Liver (tissue), 9 donors: Measurements from ENCODE around the gene CRYGS. TPM values are rescaled to one million over a fixed set of nuclear protein-coding genes. Genes with fewer than 3 reads are reported as not detected.

Source experiments
- DNase-seq: peaks from one replicate; pipeline ENCODE4 v3.0.0-alpha.2; 2017; ENCODE audit warnings: low spot score
- H3K27ac ChIP-seq, 2 donors: one replicate each; pipeline ENCODE4 v1.7.0; 2013; ENCODE audit warnings: inconsistent platforms in 2 of 2, low read length in 2 of 2, control low read depth in 1 of 2, low read depth in 1 of 2, mild to moderate bottlenecking in 1 of 2
- H3K27me3 ChIP-seq, 4 donors: one replicate each; pipeline versions ENCODE4 v1.6.1 to v1.7.0; 2013; ENCODE audit warnings: low read length in 3 of 4, inconsistent platforms in 1 of 4, mild to moderate bottlenecking in 1 of 4, moderate library complexity in 1 of 4; ENCODE audit not compliant: control insufficient read depth in 4 of 4, insufficient read depth in 4 of 4
- H3K36me3 ChIP-seq, 4 donors: one replicate each; pipeline versions ENCODE4 v1.6.1 to v1.7.0; 2013; ENCODE audit warnings: low read length in 3 of 4, mild to moderate bottlenecking in 3 of 4, low read depth in 1 of 4, moderate library complexity in 1 of 4; ENCODE audit not compliant: control insufficient read depth in 4 of 4, insufficient read depth in 3 of 4
- H3K4me1 ChIP-seq, 4 donors: one replicate each; pipeline versions ENCODE4 v1.6.1 to v1.7.0; 2013; ENCODE audit warnings: low read length in 3 of 4, mild to moderate bottlenecking in 3 of 4, moderate library complexity in 1 of 4; ENCODE audit not compliant: control insufficient read depth in 4 of 4, insufficient read depth in 4 of 4
- H3K4me3 ChIP-seq, 3 donors: one replicate each; pipeline versions ENCODE4 v1.6.1 to v1.7.0; 2013; ENCODE audit warnings: low read length in 3 of 3, control low read depth in 1 of 3, low read depth in 1 of 3, mild to moderate bottlenecking in 1 of 3
- H3K9ac ChIP-seq, 2 donors: one replicate each; pipeline ENCODE4 v1.7.0; 2013; ENCODE audit warnings: low read length in 2 of 2, mild to moderate bottlenecking in 2 of 2, moderate library complexity in 2 of 2, control low read depth in 1 of 2, low read depth in 1 of 2
- H3K9me3 ChIP-seq, 4 donors: one replicate each; pipeline versions ENCODE4 v1.6.1 to v1.7.0; 2013; ENCODE audit warnings: low read length in 3 of 4; ENCODE audit not compliant: control insufficient read depth in 4 of 4
- ATF3 ChIP-seq: IDR thresholded peaks from 2 replicates; pipeline ENCODE4 v1.6.1; 2016; ENCODE audit warnings: antibody characterized with exemption
- EGR1 ChIP-seq, 2 donors: IDR thresholded peaks; 2 replicates each; pipeline ENCODE4 v1.6.1; 2016 to 2018; ENCODE audit warnings: antibody characterized with exemption in 2 of 2, low read depth in 2 of 2
- FOXA1 ChIP-seq: IDR thresholded peaks from 2 replicates; pipeline ENCODE4 v1.6.1; 2016; ENCODE audit warnings: antibody characterized with exemption
- FOXA2 ChIP-seq: IDR thresholded peaks from 2 replicates; pipeline ENCODE4 v1.6.1; 2016; ENCODE audit warnings: antibody characterized with exemption
- GABPA ChIP-seq, 2 donors: IDR thresholded peaks in 1 of 2; conservative IDR thresholded peaks in 1 of 2; 2 replicates each; pipeline ENCODE4 v1.6.1; 2016; ENCODE audit warnings: antibody characterized with exemption in 2 of 2, mild to moderate bottlenecking in 1 of 2, moderate library complexity in 1 of 2
- HNF4A ChIP-seq, 2 donors: conservative IDR thresholded peaks; 2 replicates each; pipeline ENCODE4 v1.6.1; 2016; ENCODE audit warnings: antibody characterized with exemption in 2 of 2, mild to moderate bottlenecking in 2 of 2
- HNF4G ChIP-seq: IDR thresholded peaks from 2 replicates; pipeline ENCODE4 v1.6.1; 2016; ENCODE audit warnings: antibody characterized with exemption
- JUND ChIP-seq, 2 donors: IDR thresholded peaks; 2 replicates each; pipeline ENCODE4 v1.6.1; 2016; ENCODE audit warnings: antibody characterized with exemption in 2 of 2
- MAX ChIP-seq: IDR thresholded peaks from 2 replicates; pipeline ENCODE4 v1.6.1; 2016; ENCODE audit warnings: antibody characterized with exemption
- NR2F2 ChIP-seq: IDR thresholded peaks from 2 replicates; pipeline ENCODE4 v1.6.1; 2016; ENCODE audit warnings: antibody characterized with exemption
- RAD21 ChIP-seq, 2 donors: IDR thresholded peaks; 2 replicates each; pipeline ENCODE4 v1.6.1; 2016; ENCODE audit warnings: antibody characterized with exemption in 2 of 2, mild to moderate bottlenecking in 2 of 2
- REST ChIP-seq: IDR thresholded peaks from 2 replicates; pipeline ENCODE4 v1.6.1; 2016; ENCODE audit warnings: antibody characterized with exemption, mild to moderate bottlenecking
- RXRA ChIP-seq, 2 donors: IDR thresholded peaks; 2 replicates each; pipeline ENCODE4 v1.6.1; 2017 to 2018; ENCODE audit warnings: antibody characterized with exemption in 2 of 2, mild to moderate bottlenecking in 1 of 2
- SP1 ChIP-seq: IDR thresholded peaks from 2 replicates; pipeline ENCODE4 v1.6.1; 2018; ENCODE audit warnings: antibody characterized with exemption, mild to moderate bottlenecking
- TAF1 ChIP-seq: conservative IDR thresholded peaks from 2 replicates; pipeline ENCODE4 v1.6.1; 2016; ENCODE audit warnings: antibody characterized with exemption, mild to moderate bottlenecking
- YY1 ChIP-seq: IDR thresholded peaks from 2 replicates; pipeline ENCODE4 v1.6.1; 2016; ENCODE audit warnings: antibody characterized with exemption, mild to moderate bottlenecking
- WGBS: extraction: QIAGEN DNeasy Blood & Tissue Kit; methylation state at CpG from one replicate; pipeline ENCODE4 v1.1.7; 2013; 5-methylcytosine and 5-hydroxymethylcytosine counted together
- polyA plus RNA-seq, 2 donors: library from polyadenylated mRNA; stranded (reverse) in 1 of 2; unstranded in 1 of 2; fragments of 200-250 nt in 1 of 2; fragments of >200 nt in 1 of 2; fragmentation: Nextera tagmentation in 1 of 2; extraction: Ambion mirVana in 1 of 2; gene quantifications; one replicate each; pipeline versions ENCODE4 v1.2.1 to v1.2.3, GENCODE V29; 2013 to 2015
- total RNA-seq, 2 donors: library from RNA; depleted of rRNA; stranded (reverse); fragments of >200 nt; gene quantifications; one replicate each; pipeline ENCODE4 v1.2.3, GENCODE V29; 2014
- TF ChIP-seq, protein P1 (sequence below): fragments of 150-350 bp; IDR thresholded peaks from 2 replicates; pipeline ENCODE4 v1.5.1; 2017; ENCODE audit warnings: improper control_type of control experiment, low read depth, low read length; ENCODE audit not compliant: missing input control
- TF ChIP-seq, protein P2 (sequence below): IDR thresholded peaks from 2 replicates; pipeline ENCODE4 v1.6.1; 2016; ENCODE audit warnings: antibody characterized with exemption
- donor health status: healthy.
- donor health status: healthy.
- donor health status: healthy.
- donor health status: healthy.
- donor health status: healthy.

The CRYGS gene
- total and polyA plus RNA-seq, 4 donors = 0.53 to 3.6 (median 1.2) TPM

DNA sequence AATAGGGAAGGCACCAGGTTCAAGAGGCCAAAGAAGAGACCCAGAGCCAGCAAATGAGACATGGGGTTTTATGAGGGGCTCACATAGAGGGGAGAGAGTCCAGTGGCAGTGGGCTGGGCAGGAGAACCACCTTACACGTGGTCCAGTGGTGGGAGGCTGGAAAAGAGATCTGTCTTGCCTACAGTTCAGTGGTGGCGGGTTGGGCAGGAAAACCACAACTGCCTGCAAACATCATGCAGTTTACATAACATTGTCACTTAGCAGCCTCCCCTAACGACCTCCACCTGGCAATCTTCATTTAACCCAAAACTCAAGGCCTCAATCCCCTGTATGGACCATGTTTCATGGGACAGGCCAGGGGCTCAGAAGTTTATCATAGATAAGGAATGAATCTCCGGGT, 29.1 kb downstream of the CRYGS start:
- Histone ChIP-seq H3K36me3 (no peaks in the 10 kb centered on the region), H3K9me3 (peaks cover 0 to 3% (median 0%) of the 10 kb centered on the region in 4 donors), H3K4me3 (no peak overlapping the region), H3K27ac (no peak overlapping the region), H3K9ac (no peak overlapping the region), H3K4me1 (no peaks in the 10 kb centered on the region), H3K27me3 (peaks cover 0 to 4% (median 0%) of the 10 kb centered on the region in 4 donors)
- no peak for DNase-seq
- no peak for TF ChIP-seq FOXA1
- no peak for TF ChIP-seq HNF4G
- 61% methylated on average over 4 of the region's 4 CpGs for WGBS

GRCh38 chr3:186514296-186515002, 29.7 kb downstream of the CRYGS start:
- WGBS = 73% methylated on average over 3 of the region's 3 CpGs
- H3K27me3 ChIP-seq = peaks cover 0 to 4% (median 0%) of the 10 kb centered on the region in 4 donors
- TF ChIP-seq, protein P1, sequence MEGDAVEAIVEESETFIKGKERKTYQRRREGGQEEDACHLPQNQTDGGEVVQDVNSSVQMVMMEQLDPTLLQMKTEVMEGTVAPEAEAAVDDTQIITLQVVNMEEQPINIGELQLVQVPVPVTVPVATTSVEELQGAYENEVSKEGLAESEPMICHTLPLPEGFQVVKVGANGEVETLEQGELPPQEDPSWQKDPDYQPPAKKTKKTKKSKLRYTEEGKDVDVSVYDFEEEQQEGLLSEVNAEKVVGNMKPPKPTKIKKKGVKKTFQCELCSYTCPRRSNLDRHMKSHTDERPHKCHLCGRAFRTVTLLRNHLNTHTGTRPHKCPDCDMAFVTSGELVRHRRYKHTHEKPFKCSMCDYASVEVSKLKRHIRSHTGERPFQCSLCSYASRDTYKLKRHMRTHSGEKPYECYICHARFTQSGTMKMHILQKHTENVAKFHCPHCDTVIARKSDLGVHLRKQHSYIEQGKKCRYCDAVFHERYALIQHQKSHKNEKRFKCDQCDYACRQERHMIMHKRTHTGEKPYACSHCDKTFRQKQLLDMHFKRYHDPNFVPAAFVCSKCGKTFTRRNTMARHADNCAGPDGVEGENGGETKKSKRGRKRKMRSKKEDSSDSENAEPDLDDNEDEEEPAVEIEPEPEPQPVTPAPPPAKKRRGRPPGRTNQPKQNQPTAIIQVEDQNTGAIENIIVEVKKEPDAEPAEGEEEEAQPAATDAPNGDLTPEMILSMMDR = peak; percentile 28
- no peak for TF ChIP-seq GABPA (IDR thresholded peaks at IDR 0.05 in 1 of 2, conservative IDR thresholded peaks at IDR 0.05 in 1 of 2)
- H3K9ac ChIP-seq = no peak overlapping the region
- H3K36me3 ChIP-seq = no peaks in the 10 kb centered on the region
- peaks cover 0 to 3% (median 0%) of the 10 kb centered on the region in 4 donors for H3K9me3 ChIP-seq
- DNase-seq = no peak
- no peak overlapping the region for H3K4me3 ChIP-seq
- no peaks in the 10 kb centered on the region for H3K4me1 ChIP-seq
- no peak overlapping the region for H3K27ac ChIP-seq

DNA sequence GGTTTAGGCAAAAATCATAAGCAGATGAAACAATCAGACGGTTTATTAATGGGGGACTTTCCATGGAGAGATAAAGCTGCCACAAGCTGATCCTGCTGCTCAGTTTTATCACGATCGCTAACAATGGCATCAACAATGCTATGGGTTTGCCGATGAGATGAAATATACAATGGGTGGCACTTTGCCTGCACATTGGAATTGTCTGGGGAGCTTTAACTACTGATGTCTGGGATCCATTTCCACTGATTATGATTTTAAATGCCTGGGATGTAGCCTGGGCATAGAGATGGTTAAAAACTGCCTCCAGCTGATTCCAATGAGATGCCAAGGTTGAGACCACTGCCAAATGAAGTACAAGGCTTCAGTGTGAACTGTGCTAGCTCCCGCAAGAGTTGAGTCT, 30.8 kb downstream of the CRYGS start:
- H3K27ac ChIP-seq = no peak overlapping the region
- H3K27me3 ChIP-seq = peaks cover 0 to 4% (median 0%) of the 10 kb centered on the region in 4 donors
- no peak for DNase-seq
- no peak overlapping the region for H3K9ac ChIP-seq
- no peak overlapping the region for H3K4me3 ChIP-seq
- WGBS = 68% methylated on average over 5 of the region's 5 CpGs
- H3K36me3 ChIP-seq = no peaks in the 10 kb centered on the region
- no peaks in the 10 kb centered on the region for H3K4me1 ChIP-seq
- H3K9me3 ChIP-seq = peaks cover 0 to 3% (median 0%) of the 10 kb centered on the region in 4 donors
- TF ChIP-seq YY1 (no peak), HNF4G (no peak), SP1 (no peak), RAD21 (IDR thresholded peaks at IDR 0.05) (no peak), HNF4A (conservative IDR thresholded peaks at IDR 0.05) (no peak), GABPA (IDR thresholded peaks at IDR 0.05 in 1 of 2, conservative IDR thresholded peaks at IDR 0.05 in 1 of 2) (no peak), FOXA2 (no peak), REST (no peak), TAF1 (no peak), MAX (no peak), RXRA (IDR thresholded peaks at IDR 0.05) (no peak), EGR1 (IDR thresholded peaks at IDR 0.05; ENCODE audit: low read depth in 2 of 2) (no peak), ATF3 (no peak), JUND (IDR thresholded peaks at IDR 0.05) (no peak), NR2F2 (no peak)
- TF ChIP-seq, protein P1 = no peak
- TF ChIP-seq, protein P2, sequence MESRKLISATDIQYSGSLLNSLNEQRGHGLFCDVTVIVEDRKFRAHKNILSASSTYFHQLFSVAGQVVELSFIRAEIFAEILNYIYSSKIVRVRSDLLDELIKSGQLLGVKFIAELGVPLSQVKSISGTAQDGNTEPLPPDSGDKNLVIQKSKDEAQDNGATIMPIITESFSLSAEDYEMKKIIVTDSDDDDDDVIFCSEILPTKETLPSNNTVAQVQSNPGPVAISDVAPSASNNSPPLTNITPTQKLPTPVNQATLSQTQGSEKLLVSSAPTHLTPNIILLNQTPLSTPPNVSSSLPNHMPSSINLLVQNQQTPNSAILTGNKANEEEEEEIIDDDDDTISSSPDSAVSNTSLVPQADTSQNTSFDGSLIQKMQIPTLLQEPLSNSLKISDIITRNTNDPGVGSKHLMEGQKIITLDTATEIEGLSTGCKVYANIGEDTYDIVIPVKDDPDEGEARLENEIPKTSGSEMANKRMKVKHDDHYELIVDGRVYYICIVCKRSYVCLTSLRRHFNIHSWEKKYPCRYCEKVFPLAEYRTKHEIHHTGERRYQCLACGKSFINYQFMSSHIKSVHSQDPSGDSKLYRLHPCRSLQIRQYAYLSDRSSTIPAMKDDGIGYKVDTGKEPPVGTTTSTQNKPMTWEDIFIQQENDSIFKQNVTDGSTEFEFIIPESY = no peak
